IPS-18c (cell line): Measurements from ENCODE around the gene ATG9A.

Experiments
- H3K4me3 ChIP-seq: 2 replicates; pipeline ENCODE4 v1.7.0; 2013; ENCODE audit warnings: low read depth, mild to moderate bottlenecking, low read length, moderate library complexity; ENCODE audit not compliant: insufficient read depth
- H3K9me3 ChIP-seq: one replicate; pipeline ENCODE4 v1.6.1; 2013; ENCODE audit warnings: mild to moderate bottlenecking, low read length, moderate library complexity; ENCODE audit not compliant: control insufficient read depth, insufficient read depth

The ATG9A gene

DNA sequence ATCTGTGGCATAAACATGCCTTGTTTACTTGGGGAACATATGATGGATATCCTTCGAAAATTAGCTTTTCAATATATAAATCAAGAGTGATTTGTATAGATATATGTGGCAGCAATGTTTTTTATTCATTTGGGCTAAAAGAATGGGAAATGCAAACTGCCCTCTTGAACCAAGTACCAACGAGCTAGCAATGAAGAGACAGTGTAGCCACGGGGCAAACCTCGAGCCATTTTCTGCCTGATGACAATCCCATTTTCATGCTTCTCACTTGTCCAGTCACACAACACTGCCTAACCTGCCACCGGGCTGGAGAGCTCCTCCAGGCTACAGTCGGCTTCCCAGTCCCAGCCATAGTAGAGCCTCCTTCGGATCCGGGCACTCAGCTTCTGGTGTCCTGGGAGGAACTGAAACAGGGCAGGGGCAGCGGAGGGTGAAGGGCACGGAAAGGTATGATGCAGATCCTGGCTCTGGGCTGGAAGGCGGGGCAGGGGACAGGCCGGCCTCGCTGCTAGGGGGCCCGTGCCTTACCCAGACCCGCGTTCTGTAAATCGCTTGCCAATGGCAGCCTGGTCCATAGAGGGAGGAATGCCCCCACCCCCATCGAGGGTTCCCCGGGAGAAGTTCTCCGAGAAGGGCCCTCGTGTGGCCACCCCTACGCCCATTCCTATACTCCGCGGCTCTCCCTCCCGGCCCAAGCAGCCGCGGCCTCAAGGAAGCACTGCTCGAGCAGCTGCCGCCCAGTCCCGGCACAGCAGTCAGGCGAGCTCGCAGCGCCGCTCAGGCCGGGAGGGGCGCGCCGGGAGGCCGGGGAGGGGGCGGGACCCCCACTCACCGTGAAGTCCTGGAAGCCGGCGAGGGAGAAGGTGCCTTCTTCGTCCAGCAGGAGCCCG is 53.3 kb downstream of the ATG9A start:
- peak overlapping the region; percentile 73 for H3K4me3 ChIP-seq
- no peaks in the 10 kb centered on the region for H3K9me3 ChIP-seq

DNA sequence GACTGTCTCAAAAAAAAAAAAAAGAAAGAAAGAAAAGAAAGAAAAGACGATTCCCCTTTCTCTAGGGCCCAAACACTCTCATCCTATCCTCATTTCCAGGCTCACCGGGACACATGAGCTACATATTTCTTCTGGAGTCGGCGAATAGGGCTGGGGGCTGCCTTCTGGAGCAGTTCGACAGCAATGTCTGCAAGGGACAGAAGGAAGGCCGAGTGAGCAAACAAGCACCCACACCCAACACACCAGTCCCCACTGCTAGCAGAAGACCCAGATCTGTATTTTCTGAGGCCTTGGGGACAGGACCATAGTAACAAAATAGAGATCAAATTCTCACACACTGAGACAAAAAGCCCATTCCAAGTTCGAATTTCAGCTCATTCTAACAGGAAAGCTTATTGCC is 54.0 kb downstream of the ATG9A start:
- Histone ChIP-seq H3K4me3 (0 out of 2 replicates have a peak overlapping the region, but pooled peaks have one; percentile 73), H3K9me3 (no peaks in the 10 kb centered on the region)

DNA sequence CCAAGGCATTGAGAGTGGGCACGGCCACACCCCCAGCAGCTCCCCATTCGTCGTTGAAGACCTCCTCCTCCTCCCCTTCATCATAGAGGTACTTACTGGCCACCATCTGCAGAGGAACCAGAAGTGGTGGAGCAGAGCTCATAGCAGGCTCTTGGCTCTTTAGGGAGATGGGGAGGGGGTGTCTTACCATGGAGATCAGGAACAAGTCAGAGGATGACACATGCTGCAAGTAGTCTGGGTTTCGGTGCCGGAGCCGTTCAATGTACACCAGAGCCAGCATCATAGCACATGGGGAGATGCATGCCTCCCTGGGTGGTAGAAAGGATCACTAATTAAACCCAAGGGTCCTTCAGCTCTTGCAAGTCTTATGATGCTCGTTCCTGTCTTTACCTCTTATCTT is 54.6 kb downstream of the ATG9A start:
- Histone ChIP-seq H3K9me3 (no peaks in the 10 kb centered on the region), H3K4me3 (no peak overlapping the region)

DNA sequence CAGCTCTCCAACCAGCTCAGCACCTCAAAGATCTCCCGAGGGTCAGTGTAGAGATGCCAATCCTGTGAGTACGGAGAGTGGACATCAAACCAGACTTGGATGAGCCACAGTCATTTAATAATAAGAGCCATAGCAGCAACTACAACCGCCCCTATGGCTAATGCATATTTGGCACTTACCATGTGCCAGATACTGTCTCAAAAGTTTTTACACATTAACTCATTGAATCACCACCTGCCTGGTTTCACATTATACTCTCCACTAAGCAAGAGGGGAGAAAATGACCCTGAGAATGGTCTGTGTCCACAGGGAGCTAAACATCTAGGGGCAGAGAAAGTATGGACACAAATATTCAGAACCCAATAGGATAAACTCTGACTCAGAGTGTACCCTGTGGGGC is 55.3 kb downstream of the ATG9A start:
- Histone ChIP-seq H3K4me3 (no peak overlapping the region), H3K9me3 (no peaks in the 10 kb centered on the region)

DNA sequence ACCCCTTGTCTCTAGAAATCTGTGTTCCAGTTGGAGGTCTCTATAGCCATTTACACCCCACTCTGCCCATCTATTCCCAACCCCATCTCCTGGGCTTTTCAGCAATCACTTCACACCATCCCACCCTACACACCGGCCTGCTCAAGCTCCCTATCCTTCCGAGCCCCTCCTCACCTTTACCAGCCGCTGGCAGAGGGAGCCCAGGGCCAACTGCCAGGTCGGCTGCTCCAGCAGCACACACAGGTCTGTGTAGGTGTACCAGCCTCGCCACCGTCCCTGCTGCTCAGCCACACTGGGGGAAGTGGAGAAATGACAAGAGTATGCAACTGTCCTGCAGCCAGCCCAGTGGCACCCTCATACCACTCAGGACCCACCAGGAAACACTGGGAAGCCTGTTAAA is 56.3 kb downstream of the ATG9A start:
- Histone ChIP-seq H3K9me3 (no peaks in the 10 kb centered on the region), H3K4me3 (no peak overlapping the region)

DNA sequence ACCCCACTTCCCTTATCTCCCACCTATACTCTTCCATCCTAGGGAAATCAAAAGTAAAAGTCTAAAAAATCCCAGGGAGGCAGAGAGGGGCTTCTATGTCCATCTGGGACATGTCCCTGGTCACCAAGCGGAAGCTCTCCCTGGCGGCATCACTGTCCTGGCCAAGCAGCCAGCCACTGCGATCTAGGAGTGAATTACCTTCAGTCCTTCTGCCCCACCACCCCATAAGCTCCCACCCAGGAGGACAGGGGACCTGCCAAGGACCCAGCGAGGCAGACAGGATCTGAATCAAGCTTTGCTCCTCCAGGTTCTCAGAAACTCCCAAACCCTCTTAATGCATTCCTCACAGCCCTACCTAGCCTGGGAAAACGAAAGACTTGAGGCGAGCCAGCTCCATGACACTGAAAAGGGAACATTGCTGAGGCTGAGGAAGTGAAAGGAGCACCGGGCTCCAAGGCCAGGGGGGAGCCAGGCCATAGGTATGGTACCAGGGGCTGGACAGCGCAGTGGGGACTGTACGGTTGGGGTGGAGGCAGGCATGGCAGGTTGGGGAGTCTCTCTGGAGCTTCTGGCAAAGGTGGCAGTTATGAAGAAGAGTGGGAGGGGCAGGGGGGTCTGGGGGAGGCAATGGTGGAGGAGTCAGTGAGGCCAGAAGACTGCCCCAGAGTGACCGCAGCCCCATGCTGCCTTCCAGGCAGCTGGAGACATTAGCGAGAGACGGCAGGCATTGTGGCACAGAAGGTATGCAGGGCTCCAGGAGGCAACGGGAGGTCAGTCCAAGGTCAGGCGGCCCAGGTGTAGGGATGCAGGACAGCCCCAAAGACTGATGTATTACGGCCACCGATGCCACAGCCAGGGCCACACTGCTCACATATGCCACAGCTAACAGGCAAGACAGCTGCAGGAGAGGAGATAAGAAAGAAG is 56.9 kb downstream of the ATG9A start:
- Histone ChIP-seq H3K4me3 (no peak overlapping the region), H3K9me3 (no peaks in the 10 kb centered on the region)

DNA sequence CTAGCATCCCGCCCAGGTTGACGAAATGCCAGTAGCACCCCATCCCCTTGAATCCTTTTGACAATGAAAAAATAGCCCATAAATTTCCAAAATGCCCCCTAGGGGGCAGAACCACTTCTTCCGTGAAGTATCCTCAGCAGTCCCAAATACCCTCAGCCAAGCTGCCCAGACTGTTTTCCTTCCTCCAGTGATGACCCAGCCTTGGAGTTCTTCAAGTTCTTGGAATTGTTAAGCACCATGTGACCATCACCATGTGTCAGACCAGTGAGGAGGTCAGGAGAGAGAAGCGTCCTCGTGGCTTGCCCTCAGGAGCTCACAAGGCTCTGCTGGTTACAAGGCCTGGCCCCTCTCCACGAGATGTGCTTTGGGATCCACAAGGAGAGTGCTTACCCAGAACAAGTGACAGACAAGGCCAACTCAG is 58.2 kb downstream of the ATG9A start:
- Histone ChIP-seq H3K4me3 (no peak overlapping the region), H3K9me3 (no peaks in the 10 kb centered on the region)

DNA sequence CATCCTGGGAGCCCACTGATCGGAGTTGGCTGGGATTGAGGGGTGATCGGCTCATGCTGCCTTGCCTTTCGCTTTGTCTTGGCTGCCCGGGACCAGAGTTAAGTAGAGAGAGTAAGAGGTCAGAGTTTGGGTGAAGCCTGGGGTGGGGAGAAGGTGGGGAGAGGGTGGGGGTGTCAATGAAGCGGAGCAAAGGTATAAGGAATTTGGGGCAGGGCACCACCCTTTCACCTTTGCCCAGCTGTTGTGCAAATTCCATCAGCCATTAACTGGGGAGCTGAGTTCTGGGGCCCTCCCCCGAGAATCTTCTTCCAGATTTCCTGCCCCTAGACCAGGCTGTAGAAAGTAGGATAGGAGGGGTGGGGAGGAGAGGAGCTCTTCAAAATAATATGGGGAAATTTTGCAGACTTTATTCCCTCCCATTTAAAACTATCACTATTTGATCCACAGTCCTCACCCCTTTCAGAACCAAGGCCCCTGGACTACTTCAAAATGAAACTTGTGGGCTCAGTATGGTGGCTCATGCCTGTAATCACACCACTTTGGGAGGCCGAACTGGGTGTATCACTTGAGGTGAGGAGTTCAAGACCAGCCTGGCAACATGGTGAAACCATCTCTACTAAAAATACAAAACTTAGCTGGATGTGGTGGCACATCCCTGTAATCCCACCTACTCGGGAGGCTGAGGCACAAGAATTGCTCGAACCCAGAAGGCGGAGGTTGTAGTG is 59.3 kb downstream of the ATG9A start, which contains the start of gene SLC23A3:
SLC23A3 (minus strand) TSS at position 100 of the 725 bp plus-strand sequence; CDS start at position 55, 45 bp downstream.
- Histone ChIP-seq H3K9me3 (no peaks in the 10 kb centered on the region), H3K4me3 (no peak within 1 kb of the TSS)
